Coronary artery (tissue), 2 donors: ENCODE measurements around the gene RIOK2.
A peak's percentile ranks its signal among the peaks of the same experiment; 100 is the strongest.

Experiments
- DNase-seq: peaks from one replicate; pipeline ENCODE4 v3.0.0-alpha.2; 2017; ENCODE audit warnings: low spot score
- H3K27ac ChIP-seq, 2 donors: fragments of 200-600 bp; sonication (generic); one replicate each; pipeline ENCODE4 v1.5.1; 2016 to 2019
- H3K4me3 ChIP-seq: fragments of 200-600 bp; sonication (generic); 2 replicates; pipeline ENCODE4 v1.5.1; 2016; ENCODE audit warnings: mild to moderate bottlenecking, moderate library complexity
- TF ChIP-seq, protein P1 (sequence below): fragments of 200-600 bp; sonication (generic); IDR thresholded peaks from one replicate; pipeline ENCODE4 v1.5.1; 2019; ENCODE audit warnings: antibody characterized with exemption

The RIOK2 gene

DNA sequence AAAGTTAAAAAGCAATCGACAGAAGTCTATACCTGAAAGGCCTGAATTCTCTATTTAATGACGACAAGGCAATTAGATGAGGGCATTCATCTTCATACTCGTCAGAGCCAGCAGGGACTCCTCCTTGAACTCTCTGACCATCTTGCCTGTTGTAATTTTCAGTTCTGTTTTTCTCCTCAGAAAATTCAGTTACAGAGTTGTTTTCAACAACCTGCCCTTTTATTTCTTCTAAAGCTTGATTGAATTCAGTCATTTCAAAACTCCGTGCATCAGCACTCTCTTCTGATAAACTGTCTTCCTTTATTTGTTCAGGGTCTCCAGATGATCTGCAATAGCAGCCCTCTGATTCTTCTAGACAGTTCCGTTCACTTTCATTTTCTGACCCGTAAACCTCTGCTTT, 15.6 kb downstream of the RIOK2 start:
- Histone ChIP-seq H3K27ac (no peak overlapping the region), H3K4me3 (no peak overlapping the region)
- TF ChIP-seq, protein P1, sequence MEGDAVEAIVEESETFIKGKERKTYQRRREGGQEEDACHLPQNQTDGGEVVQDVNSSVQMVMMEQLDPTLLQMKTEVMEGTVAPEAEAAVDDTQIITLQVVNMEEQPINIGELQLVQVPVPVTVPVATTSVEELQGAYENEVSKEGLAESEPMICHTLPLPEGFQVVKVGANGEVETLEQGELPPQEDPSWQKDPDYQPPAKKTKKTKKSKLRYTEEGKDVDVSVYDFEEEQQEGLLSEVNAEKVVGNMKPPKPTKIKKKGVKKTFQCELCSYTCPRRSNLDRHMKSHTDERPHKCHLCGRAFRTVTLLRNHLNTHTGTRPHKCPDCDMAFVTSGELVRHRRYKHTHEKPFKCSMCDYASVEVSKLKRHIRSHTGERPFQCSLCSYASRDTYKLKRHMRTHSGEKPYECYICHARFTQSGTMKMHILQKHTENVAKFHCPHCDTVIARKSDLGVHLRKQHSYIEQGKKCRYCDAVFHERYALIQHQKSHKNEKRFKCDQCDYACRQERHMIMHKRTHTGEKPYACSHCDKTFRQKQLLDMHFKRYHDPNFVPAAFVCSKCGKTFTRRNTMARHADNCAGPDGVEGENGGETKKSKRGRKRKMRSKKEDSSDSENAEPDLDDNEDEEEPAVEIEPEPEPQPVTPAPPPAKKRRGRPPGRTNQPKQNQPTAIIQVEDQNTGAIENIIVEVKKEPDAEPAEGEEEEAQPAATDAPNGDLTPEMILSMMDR = no peak
- no peak for DNase-seq

DNA sequence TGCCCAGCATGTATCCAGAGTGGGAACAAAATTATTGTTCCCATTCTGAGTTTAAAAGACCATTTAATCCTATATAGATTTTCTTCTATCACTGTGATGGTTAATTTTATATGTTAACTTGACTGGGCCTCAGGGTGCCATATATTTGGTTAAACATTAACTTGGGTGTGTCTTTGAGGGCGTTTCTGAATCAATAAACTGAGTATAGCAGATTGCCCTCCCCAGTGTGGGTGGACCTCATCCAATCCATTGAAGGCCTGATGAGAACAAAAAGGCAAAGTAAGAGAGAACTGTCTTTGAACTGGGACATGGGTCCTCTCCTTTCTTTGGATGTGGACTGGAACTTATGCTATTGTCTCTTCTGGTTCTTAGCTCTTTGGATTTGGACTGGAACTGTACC, 17.3 kb downstream of the RIOK2 start:
- Histone ChIP-seq H3K4me3 (no peak overlapping the region), H3K27ac (no peak overlapping the region)
- no peak for DNase-seq
- TF ChIP-seq, protein P1 = no peak

DNA sequence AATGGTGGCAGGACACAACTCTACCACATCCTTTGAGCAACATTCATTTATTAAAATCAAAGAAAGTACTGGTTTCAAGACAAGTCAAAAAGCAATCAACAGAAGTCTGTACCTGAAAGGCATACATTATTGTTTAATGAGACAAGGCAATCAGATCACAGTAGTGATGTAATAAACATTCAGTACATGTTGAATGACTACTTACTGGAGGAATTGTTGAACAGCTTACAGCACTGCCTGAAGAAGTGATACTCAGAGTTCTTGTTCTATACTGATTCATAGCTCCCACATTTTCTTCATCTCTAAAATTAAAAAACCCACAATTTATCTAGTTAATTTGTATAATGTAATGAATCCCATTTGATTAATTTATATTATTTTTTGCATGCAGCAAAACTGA, 18.2 kb downstream of the RIOK2 start:
- DNase-seq = no peak
- H3K27ac ChIP-seq = no peak overlapping the region
- no peak overlapping the region for H3K4me3 ChIP-seq
- TF ChIP-seq, protein P1 = no peak

- Histone ChIP-seq H3K27ac (no peak overlapping the region), H3K4me3 (no peak overlapping the region)
- TF ChIP-seq, protein P1 = no peak
- DNase-seq = no peak
Observed at GRCh38 chr5:97163790-97164285, 19.2 kb downstream of the RIOK2 start.

GRCh38 chr5:97163360-97163764, 19.7 kb downstream of the RIOK2 start:
- TF ChIP-seq, protein P1 = peak; percentile 38
- H3K4me3 ChIP-seq = no peak overlapping the region
- H3K27ac ChIP-seq = no peak overlapping the region
- DNase-seq = no peak

DNA sequence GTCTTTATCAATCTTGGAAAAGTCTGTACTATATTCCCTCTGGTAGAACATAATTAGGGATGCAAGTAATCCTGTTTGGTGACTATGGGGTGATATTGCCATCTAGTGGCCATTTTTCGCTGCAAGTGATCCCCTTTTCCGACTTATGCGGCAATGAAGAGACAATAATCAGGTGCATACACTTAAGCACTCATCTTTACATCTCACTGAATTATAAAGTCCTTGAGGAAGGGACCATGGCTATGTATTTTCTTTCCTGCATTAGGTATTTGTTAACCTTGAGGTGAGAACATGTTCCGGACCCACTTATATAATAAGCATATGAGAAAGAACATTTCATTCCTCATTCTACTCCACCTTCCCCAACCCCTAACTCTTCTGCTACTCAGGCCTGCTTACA, 21.0 kb downstream of the RIOK2 start:
- TF ChIP-seq, protein P1 = peak; percentile 86
- no peak overlapping the region for H3K27ac ChIP-seq
- DNase-seq = no peak
- no peak overlapping the region for H3K4me3 ChIP-seq

- Histone ChIP-seq H3K4me3 (no peak overlapping the region), H3K27ac (no peak overlapping the region)
- DNase-seq = no peak
- TF ChIP-seq, protein P1 = no peak
Observed at GRCh38 chr5:97157689-97158088, 25.4 kb downstream of the RIOK2 start.
